ENCODE measurements around the gene MPPED2.

MPPED2 gene

GRCh38 chr11:30586251-30587144 is at the start of gene MPPED2:
Gene MPPED2, minus strand, starts transcription at chr11:30586353. Its CDS starts 5,980 bp downstream, at chr11:30580373.
- no peak for DNase-seq

GRCh38 chr11:30635401-30635989 is 49.3 kb upstream of the MPPED2 start:
- DNase-seq: peak; percentile 43

GRCh38 chr11:30631148-30631547 is 45.0 kb upstream of the MPPED2 start:
- DNase-seq: no peak

GRCh38 chr11:30619767-30620166 is 33.6 kb upstream of the MPPED2 start:
- DNase-seq: no peak

GRCh38 chr11:30617762-30618161 is 31.6 kb upstream of the MPPED2 start:
- no peak for DNase-seq

- no peak for DNase-seq
Observed at GRCh38 chr11:30610628-30611027, 24.5 kb upstream of the MPPED2 start.

GRCh38 chr11:30608534-30608933 is 22.4 kb upstream of the MPPED2 start:
- DNase-seq: no peak

- DNase-seq: no peak
Observed at GRCh38 chr11:30605036-30605605, 19.0 kb upstream of the MPPED2 start.

- no peak for DNase-seq
Observed at GRCh38 chr11:30603357-30603756, 17.2 kb upstream of the MPPED2 start.

- no peak for DNase-seq
Observed at GRCh38 chr11:30596832-30597231, 10.7 kb upstream of the MPPED2 start.

GRCh38 chr11:30595934-30596333 is 9.8 kb upstream of the MPPED2 start:
- DNase-seq: no peak

GRCh38 chr11:30594646-30595411 is 8.7 kb upstream of the MPPED2 start:
- no peak for DNase-seq

- no peak for DNase-seq
Observed at GRCh38 chr11:30587269-30587812, 1.2 kb upstream of the MPPED2 start.

- DNase-seq: no peak
Observed at GRCh38 chr11:30585892-30586250, 282 bp downstream of the MPPED2 start.

- DNase-seq: no peak
Observed at GRCh38 chr11:30585125-30585891, 845 bp downstream of the MPPED2 start.

- DNase-seq: peak; percentile 4
Observed at GRCh38 chr11:30583476-30584280, 2.5 kb downstream of the MPPED2 start.

GRCh38 chr11:30582726-30583125 is 3.4 kb downstream of the MPPED2 start:
- no peak for DNase-seq

- DNase-seq: no peak
Observed at GRCh38 chr11:30581675-30582074, 4.5 kb downstream of the MPPED2 start.

- no peak for DNase-seq
Observed at GRCh38 chr11:30580573-30580972, 5.6 kb downstream of the MPPED2 start.

- DNase-seq: no peak
Observed at GRCh38 chr11:30579415-30580175, 6.6 kb downstream of the MPPED2 start.

GRCh38 chr11:30578406-30578805 is 7.7 kb downstream of the MPPED2 start:
- no peak for DNase-seq

Measured in fibroblast of skin of right biceps (primary cell).